MCF 10A (cell line): Measurements from ENCODE around the gene EGLN1. TPM values are rescaled to one million over a fixed set of nuclear protein-coding genes. Genes with fewer than 3 reads are reported as not detected.

Source experiments
- BruUV-seq: library from RNA; stranded (reverse); fragments of 400-500 nt; replicated peaks from 2 replicates; lab custom pipeline; 2021; lab: Mats Ljungman, UMichigan
- CTCF ChIA-PET: fragments of 300-600 bp; sonication (Branson Sonifier 250); formaldehyde crosslinking; extraction: SDS; loops from one replicate; lab custom pipeline; 2021; ENCODE audit warnings: antibody characterized with exemption, inconsistent platforms; lab: Yijun Ruan, JAX
- POLR2A ChIA-PET: fragments of 300-600, 350-650 bp; sonication (Branson Sonifier 250); formaldehyde crosslinking; extraction: SDS; loops from one replicate; lab custom pipeline; 2020; ENCODE audit warnings: antibody characterized with exemption, inconsistent platforms; lab: Yijun Ruan, JAX
- DNase-seq: peaks from one replicate; pipeline ENCODE4 v3.0.0-alpha.2; 2018; ENCODE audit not compliant: unreplicated experiment
- H3K27ac Mint-ChIP-seq: one replicate; pipeline ENCODE4 v1.8.0; 2022; ENCODE audit warnings: mild to moderate bottlenecking, low read depth, mixed read lengths; ENCODE audit not compliant: unreplicated experiment
- H3K27me3 Mint-ChIP-seq: one replicate; pipeline ENCODE4 v1.8.0; 2022; ENCODE audit warnings: mixed read lengths; ENCODE audit not compliant: insufficient read depth, unreplicated experiment
- H3K36me3 Mint-ChIP-seq: one replicate; pipeline ENCODE4 v1.8.0; 2022; ENCODE audit warnings: mild to moderate bottlenecking, moderate library complexity, mixed read lengths; ENCODE audit not compliant: insufficient read depth, unreplicated experiment
- H3K4me1 Mint-ChIP-seq: one replicate; pipeline ENCODE4 v1.8.0; 2022; ENCODE audit warnings: mixed read lengths; ENCODE audit not compliant: insufficient read depth, unreplicated experiment
- H3K4me3 Mint-ChIP-seq: one replicate; pipeline ENCODE4 v1.8.0; 2022; ENCODE audit warnings: mild to moderate bottlenecking, moderate library complexity, mixed read lengths; ENCODE audit not compliant: unreplicated experiment
- H3K9me3 Mint-ChIP-seq: one replicate; pipeline ENCODE4 v1.8.0; 2022; ENCODE audit warnings: mixed read lengths; ENCODE audit not compliant: unreplicated experiment
- intact Hi-C: fragments of 100-400 bp; cut with micrococcal nuclease; formaldehyde crosslinking; loops from 2 replicates; pipeline ENCODE4 v1.14.1; 2022
- total RNA-seq: library from RNA; stranded (reverse); gene quantifications from 2 replicates; pipeline ENCODE4 v1.2.3, GENCODE V29; 2022
- TF ChIP-seq, protein P1 (sequence below): fragments of 200-600 bp; IDR thresholded peaks from one replicate; pipeline ENCODE4 v1.8.0; 2022; ENCODE audit warnings: antibody characterized with exemption, mild to moderate bottlenecking; ENCODE audit not compliant: unreplicated experiment

EGLN1 gene
- total RNA-seq, 1 experiment from 2014 or later, result 68.8 TPM

DNA sequence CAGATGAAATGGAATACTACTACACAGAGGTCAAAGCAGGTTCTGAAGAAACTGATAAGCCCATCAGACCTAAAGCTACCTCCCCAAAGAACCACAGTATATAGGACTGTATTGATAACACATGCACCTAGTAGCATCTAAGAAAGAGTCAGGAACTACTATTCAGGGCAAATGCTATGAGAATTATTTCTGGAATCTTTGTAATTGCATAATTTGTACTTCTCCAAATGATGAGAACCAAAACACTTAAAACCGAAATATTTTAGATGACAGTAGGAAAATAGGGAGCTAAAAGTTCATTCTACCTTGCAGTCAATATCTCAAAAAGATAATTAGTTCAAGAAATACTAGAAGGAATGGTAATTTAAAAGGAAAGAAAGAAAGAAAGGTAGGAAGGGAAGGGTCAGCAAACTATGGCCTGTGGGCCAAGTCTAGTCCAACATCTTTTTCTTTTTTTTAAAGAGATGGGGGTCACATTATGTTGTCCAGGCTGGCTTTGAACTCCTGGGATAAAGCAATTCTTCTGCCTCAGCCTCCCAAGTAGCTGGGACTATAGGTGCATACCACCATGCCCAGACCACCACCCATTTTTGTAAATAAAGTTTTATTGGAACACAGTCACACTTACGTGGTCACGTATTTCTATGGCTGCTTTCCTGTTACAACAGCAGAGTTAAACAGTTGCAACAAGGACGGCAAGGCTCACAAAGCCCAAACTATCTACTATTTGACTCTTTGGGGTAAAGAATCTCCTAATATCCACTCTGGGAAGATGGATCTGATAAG lies 24.0 kb downstream of the EGLN1 start:
- ChIA-PET CTCF (interaction anchor here (0.9 to 1.8 kb wide), 3 partner anchors 21 to 36 kb away, joined by 3 to 7 read pairs (median 5); no protein-coding TSS in a partner anchor), POLR2A (interaction anchor here (0.6 to 18.4 kb wide), 9 partner anchors 9 to 60 kb away, joined by 3 to 247 read pairs (median 4); partner anchors contain the start of genes EGLN1, EXOC8 and SPRTN)
- no peaks in the 10 kb centered on the region for H3K27me3 Mint-ChIP-seq
- no peak overlapping the region for H3K27ac Mint-ChIP-seq
- TF ChIP-seq, protein P1, sequence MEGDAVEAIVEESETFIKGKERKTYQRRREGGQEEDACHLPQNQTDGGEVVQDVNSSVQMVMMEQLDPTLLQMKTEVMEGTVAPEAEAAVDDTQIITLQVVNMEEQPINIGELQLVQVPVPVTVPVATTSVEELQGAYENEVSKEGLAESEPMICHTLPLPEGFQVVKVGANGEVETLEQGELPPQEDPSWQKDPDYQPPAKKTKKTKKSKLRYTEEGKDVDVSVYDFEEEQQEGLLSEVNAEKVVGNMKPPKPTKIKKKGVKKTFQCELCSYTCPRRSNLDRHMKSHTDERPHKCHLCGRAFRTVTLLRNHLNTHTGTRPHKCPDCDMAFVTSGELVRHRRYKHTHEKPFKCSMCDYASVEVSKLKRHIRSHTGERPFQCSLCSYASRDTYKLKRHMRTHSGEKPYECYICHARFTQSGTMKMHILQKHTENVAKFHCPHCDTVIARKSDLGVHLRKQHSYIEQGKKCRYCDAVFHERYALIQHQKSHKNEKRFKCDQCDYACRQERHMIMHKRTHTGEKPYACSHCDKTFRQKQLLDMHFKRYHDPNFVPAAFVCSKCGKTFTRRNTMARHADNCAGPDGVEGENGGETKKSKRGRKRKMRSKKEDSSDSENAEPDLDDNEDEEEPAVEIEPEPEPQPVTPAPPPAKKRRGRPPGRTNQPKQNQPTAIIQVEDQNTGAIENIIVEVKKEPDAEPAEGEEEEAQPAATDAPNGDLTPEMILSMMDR, result no peak
- intact Hi-C loops, result no loop called here
- no peak for DNase-seq
- no peaks in the 10 kb centered on the region for H3K9me3 Mint-ChIP-seq
- peaks cover 6% of the 10 kb centered on the region for H3K36me3 Mint-ChIP-seq
- H3K4me1 Mint-ChIP-seq, result peaks cover 58% of the 10 kb centered on the region
- BruUV-seq, result no TSS peak
- H3K4me3 Mint-ChIP-seq, result no peak overlapping the region

DNA sequence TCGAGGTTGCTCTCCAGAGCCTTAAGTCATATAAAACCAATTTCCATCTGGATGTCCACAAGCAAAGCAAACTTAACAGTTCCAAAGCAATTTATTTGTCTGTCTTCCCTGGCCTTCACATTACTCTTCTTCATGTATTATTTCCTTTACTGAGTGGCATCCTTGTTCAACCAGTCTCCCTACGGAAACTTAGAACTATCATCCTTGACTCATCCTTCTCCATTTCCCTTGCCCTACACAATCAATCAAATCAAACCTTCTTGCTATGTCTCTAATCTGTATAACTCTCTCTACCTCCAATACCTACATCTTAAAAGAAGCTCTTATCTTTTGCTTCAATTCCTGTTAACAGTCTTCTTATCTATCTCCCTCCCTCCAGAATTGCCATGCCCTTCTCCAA lies 25.4 kb downstream of the EGLN1 start:
- Mint-ChIP-seq H3K27me3 (no peaks in the 10 kb centered on the region), H3K36me3 (no peaks in the 10 kb centered on the region), H3K4me3 (no peak overlapping the region), H3K27ac (peak overlapping the region; percentile 79), H3K4me1 (peaks cover 64% of the 10 kb centered on the region), H3K9me3 (no peaks in the 10 kb centered on the region)
- TF ChIP-seq, protein P1, result no peak
- no TSS peak for BruUV-seq
- CTCF ChIA-PET, result interaction anchor here (0.7 to 1.5 kb wide), 5 partner anchors 16 to 1235 kb away, joined by 3 to 5 read pairs (median 3); partner anchors contain the start of gene EGLN1
- intact Hi-C loops, result no loop called here
- no peak for DNase-seq
- POLR2A ChIA-PET, result interaction anchor here (0.6 to 18.4 kb wide), 6 partner anchors 9 to 37 kb away, joined by 5 to 247 read pairs (median 10); partner anchors contain the start of gene EGLN1

DNA sequence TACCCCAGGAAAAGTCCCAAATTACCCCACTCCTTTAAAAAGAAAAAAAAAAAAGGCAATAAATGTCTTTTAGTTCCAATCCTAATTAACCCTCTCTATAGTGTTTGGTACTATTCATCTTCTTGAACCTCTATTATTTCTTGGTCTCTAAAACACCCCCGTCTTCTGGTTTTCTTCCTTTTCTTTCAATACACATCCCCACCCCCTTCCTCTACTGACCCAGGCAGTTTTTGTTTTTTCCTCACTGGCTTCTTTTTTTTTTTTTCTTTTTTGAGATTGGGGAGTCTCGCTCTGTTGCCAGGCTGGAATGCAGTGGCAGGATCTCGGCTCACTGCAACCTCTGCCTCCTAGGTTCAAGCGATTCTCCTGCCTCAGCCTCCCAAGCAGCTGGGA lies 26.1 kb downstream of the EGLN1 start:
- POLR2A ChIA-PET, result interaction anchor here (1.0 to 18.4 kb wide), 8 partner anchors 8 to 132 kb away, joined by 3 to 247 read pairs (median 4); partner anchors contain the start of genes EGLN1 and TSNAX
- Mint-ChIP-seq H3K36me3 (no peaks in the 10 kb centered on the region), H3K27me3 (no peaks in the 10 kb centered on the region)

More for the DNA sequence above, 26.1 kb downstream of the EGLN1 start:
- Mint-ChIP-seq H3K4me1 (peaks cover 65% of the 10 kb centered on the region), H3K9me3 (no peaks in the 10 kb centered on the region), H3K27ac (peak overlapping the region; percentile 79), H3K4me3 (peak overlapping the region; percentile 52)
- TSS peak; percentile 85 for BruUV-seq
- no peak for DNase-seq
- CTCF ChIA-PET, result interaction anchor here (0.7 to 1.3 kb wide), 2 partner anchors 9 to 1235 kb away, joined by 3 to 5 read pairs; no protein-coding TSS in a partner anchor
- intact Hi-C loops, result loop anchor here (2.0 kb wide), 1 partner anchor 25 kb away; no protein-coding TSS in a partner anchor
- TF ChIP-seq, protein P1, result no peak
